Cardiac muscle cell (in vitro differentiated cells and primary cell): Measurements from ENCODE around the gene QRFPR. TPM values are rescaled to one million over a fixed set of nuclear protein-coding genes. Genes with fewer than 3 reads are reported as not detected.

Experiments used
- DNase-seq, 2 donors: peaks; one replicate each; pipeline versions ENCODE4 v3.0.0 to v3.0.0-alpha.2; 2010 to 2017; ENCODE audit warnings: low read depth in 1 of 2, low spot score in 1 of 2
- H3K27ac ChIP-seq: fragments of 200-600 bp; sonication (generic); 2 replicates; pipeline ENCODE4 v1.5.1; 2016
- H3K27me3 ChIP-seq: fragments of 200-600 bp; sonication (generic); 2 replicates; pipeline ENCODE4 v1.6.0; 2016; ENCODE audit warnings: control low read depth
- H3K36me3 ChIP-seq: fragments of 200-600 bp; sonication (generic); 2 replicates; pipeline ENCODE4 v1.5.1; 2016; ENCODE audit warnings: control low read depth
- H3K4me1 ChIP-seq: fragments of 200-600 bp; sonication (generic); 2 replicates; pipeline ENCODE4 v1.8.1; 2017; ENCODE audit warnings: low read depth, mild to moderate bottlenecking, mixed run types
- H3K4me3 ChIP-seq: fragments of 200-600 bp; sonication (generic); 2 replicates; pipeline ENCODE4 v1.5.1; 2016; ENCODE audit warnings: mild to moderate bottlenecking
- H3K9me3 ChIP-seq: fragments of 200-600 bp; sonication (generic); 2 replicates; pipeline ENCODE4 v1.5.1; 2017; ENCODE audit warnings: low read depth, mild to moderate bottlenecking, control low read depth
- polyA plus RNA-seq: library from polyadenylated mRNA; unstranded; fragments of >200 nt; fragmentation: Nextera tagmentation; extraction: Ambion mirVana; gene quantifications from 2 replicates; pipeline ENCODE4 v1.2.1, GENCODE V29; 2016
- total RNA-seq: library from RNA; depleted of rRNA; stranded (reverse); fragments of >200 nt; gene quantifications from 2 replicates; pipeline ENCODE4 v1.2.3, GENCODE V29; 2016
- TF ChIP-seq, protein P1 (sequence below): IDR thresholded peaks from 2 replicates; pipeline ENCODE4 v1.5.1; 2012; ENCODE audit warnings: low read depth, mild to moderate bottlenecking, low read length

Gene QRFPR
- total and polyA plus RNA-seq, 2 experiments from 2014 or later, result 2.0 to 2.6 TPM

DNA sequence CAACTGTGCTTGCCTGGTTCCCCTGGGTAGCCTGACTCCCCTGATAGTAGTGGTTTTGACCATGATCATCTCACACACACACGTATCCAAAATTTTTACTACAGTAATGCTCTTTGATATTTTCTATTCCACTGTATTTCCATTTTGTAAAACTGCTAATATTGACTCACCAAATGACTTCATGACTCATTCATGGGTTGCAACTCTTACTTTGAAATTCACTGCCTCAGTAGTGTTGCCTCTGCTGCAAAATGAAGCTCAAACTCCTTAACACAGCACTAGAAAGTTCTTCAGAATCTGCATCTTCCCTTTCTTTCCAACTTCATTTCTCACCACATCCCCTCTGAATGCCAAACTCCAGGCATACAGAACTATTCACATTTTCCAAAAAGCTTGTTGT, 20.3 kb downstream of the QRFPR start:
- no peaks in the 10 kb centered on the region for H3K9me3 ChIP-seq
- no peaks in the 10 kb centered on the region for H3K36me3 ChIP-seq
- DNase-seq, result peak in 1 of 2 donors; percentile 12
- H3K27me3 ChIP-seq, result no peaks in the 10 kb centered on the region
- H3K4me1 ChIP-seq, result no peaks in the 10 kb centered on the region
- TF ChIP-seq, protein P1, sequence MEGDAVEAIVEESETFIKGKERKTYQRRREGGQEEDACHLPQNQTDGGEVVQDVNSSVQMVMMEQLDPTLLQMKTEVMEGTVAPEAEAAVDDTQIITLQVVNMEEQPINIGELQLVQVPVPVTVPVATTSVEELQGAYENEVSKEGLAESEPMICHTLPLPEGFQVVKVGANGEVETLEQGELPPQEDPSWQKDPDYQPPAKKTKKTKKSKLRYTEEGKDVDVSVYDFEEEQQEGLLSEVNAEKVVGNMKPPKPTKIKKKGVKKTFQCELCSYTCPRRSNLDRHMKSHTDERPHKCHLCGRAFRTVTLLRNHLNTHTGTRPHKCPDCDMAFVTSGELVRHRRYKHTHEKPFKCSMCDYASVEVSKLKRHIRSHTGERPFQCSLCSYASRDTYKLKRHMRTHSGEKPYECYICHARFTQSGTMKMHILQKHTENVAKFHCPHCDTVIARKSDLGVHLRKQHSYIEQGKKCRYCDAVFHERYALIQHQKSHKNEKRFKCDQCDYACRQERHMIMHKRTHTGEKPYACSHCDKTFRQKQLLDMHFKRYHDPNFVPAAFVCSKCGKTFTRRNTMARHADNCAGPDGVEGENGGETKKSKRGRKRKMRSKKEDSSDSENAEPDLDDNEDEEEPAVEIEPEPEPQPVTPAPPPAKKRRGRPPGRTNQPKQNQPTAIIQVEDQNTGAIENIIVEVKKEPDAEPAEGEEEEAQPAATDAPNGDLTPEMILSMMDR, result no peak
- H3K27ac ChIP-seq, result no peak overlapping the region
- no peak overlapping the region for H3K4me3 ChIP-seq

DNA sequence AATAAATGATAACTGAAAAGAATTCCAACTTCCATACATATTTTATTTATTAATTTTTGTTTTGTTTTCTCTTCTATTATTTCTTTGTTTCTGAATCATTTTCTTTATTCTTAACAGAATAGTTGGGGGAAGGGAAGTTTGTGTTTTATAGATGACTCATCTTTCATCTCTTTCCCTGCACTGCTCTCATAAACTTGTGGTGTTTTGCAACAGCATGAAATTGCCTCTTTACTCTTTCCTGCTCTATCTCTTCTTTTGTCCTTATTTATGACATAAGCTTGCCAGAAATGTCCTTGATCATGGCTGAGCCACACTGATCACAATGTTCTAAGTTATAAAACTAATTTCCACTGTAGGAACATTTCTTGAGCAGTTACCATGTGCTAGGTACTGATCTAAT, 22.3 kb downstream of the QRFPR start:
- peak in 1 of 2 donors; percentile 76 for DNase-seq
- no peak overlapping the region for H3K27ac ChIP-seq
- no peaks in the 10 kb centered on the region for H3K36me3 ChIP-seq

DNA sequence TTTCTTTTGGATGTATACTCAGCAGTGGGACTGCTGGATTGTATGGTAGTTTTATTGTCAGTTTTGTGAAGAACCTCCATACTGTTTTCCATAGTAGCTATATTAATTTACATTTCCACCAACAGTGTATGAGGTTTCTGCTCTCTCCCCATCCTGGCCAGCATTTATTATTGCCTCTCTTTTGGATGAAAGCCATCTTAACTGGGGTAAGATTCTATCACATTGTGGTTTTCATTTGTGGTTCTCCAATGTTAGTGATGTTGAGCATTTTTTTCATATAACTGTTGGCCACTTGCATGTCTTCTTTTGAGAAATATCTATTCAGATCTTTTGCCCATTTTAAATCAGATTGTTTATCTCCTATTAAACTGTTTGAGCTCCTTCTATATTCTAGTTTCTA, 27.6 kb downstream of the QRFPR start:
- TF ChIP-seq, protein P1, result no peak
- Histone ChIP-seq H3K4me3 (no peak overlapping the region), H3K36me3 (no peaks in the 10 kb centered on the region), H3K27me3 (no peaks in the 10 kb centered on the region), H3K4me1 (no peaks in the 10 kb centered on the region), H3K9me3 (no peaks in the 10 kb centered on the region), H3K27ac (no peak overlapping the region)
- peak in 1 of 2 donors; percentile 19 for DNase-seq

More for the DNA sequence above, 22.3 kb downstream of the QRFPR start:
- no peaks in the 10 kb centered on the region for H3K9me3 ChIP-seq
- H3K27me3 ChIP-seq, result no peaks in the 10 kb centered on the region
- H3K4me1 ChIP-seq, result no peaks in the 10 kb centered on the region
- H3K4me3 ChIP-seq, result no peak overlapping the region
- TF ChIP-seq, protein P1, result no peak

DNA sequence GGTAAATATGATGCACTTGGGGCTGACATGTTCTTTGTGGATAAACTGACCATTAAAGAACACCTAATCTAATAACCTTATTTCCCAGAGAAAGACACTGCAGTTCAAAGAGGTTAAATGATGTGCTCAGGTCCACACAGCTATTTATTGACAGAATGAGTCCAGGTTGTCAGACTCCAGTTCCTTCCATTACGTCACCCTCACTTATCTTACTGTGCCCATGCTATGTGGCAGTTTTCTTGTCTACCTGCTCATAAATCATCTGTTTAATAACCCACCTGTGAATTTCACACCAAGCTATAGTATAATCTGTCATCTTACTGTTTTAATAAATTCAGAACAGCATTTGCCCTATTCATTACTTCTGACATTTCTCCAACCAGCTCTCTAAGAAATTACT, 36.7 kb downstream of the QRFPR start:
- TF ChIP-seq, protein P1, result no peak
- H3K4me1 ChIP-seq, result peaks cover 43% of the 10 kb centered on the region
- H3K36me3 ChIP-seq, result no peaks in the 10 kb centered on the region
- H3K4me3 ChIP-seq, result no peak overlapping the region
- no peaks in the 10 kb centered on the region for H3K9me3 ChIP-seq
- peak overlapping the region; percentile 82 for H3K27ac ChIP-seq
- H3K27me3 ChIP-seq, result no peaks in the 10 kb centered on the region
- no peak for DNase-seq

DNA sequence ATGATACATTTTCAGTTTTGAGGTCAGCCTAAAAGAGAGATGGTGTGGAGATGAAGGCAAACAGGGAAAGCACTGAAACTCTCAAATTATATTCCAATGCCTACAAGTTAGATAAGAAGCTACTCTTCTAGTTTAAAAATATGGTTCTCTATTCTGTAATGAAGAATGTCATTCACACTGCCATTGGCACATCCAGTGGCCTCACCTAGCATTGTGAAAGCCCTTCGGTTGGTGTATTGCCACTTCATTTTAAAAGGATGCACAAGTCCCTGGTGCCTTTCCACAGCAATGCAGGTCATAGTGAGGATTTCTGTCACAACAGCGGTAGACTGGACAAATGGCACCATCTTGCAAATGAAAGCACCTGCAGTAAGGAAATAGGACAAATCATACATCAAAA, 40.6 kb downstream of the QRFPR start:
- no peaks in the 10 kb centered on the region for H3K9me3 ChIP-seq
- no peak for DNase-seq
- no peak overlapping the region for H3K27ac ChIP-seq
- no peak overlapping the region for H3K4me3 ChIP-seq
- H3K4me1 ChIP-seq, result peaks cover 41% of the 10 kb centered on the region
- H3K27me3 ChIP-seq, result no peaks in the 10 kb centered on the region
- no peaks in the 10 kb centered on the region for H3K36me3 ChIP-seq
- TF ChIP-seq, protein P1, result no peak

DNA sequence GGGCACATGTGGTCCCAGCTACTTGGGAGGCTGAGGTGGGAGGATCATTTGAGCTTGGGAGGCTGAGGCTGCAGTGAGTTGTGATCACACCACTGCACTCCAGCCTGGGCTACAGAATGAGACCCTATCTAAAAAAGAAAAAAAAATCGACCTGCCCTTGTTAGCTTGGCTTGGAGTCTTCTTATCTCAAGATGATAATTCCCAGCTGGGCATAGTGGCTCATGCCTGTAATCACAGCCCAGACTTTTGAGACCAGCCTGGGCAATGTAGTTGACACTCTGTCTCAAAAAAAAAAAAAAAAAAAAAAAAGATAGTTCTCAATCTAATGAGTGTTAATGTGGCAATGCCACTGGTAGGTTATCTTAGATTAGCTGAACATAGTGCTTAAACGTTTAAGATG, 41.0 kb downstream of the QRFPR start:
- TF ChIP-seq, protein P1, result no peak
- Histone ChIP-seq H3K27me3 (no peaks in the 10 kb centered on the region), H3K27ac (peak overlapping the region; percentile 41), H3K9me3 (no peaks in the 10 kb centered on the region), H3K4me3 (no peak overlapping the region), H3K36me3 (no peaks in the 10 kb centered on the region), H3K4me1 (peaks cover 37% of the 10 kb centered on the region)
- no peak for DNase-seq
